Keratinocyte (primary cell): ENCODE results near the gene OSBPL10.

Experiments used
- EZH2 ChIP-seq: IDR thresholded peaks from one replicate; pipeline ENCODE4 v1.6.1; 2012; ENCODE audit warnings: inconsistent platforms, mild to moderate bottlenecking, low read length, moderate library complexity
- TF ChIP-seq, protein P1 (sequence below), 3 experiments: IDR thresholded peaks in 1 of 3; conservative IDR thresholded peaks in 1 of 3; optimal IDR thresholded peaks in 1 of 3; 2 replicates in 2 of 3; 3 replicates in 1 of 3; pipeline versions ENCODE3 to v1.5.1; 2011; ENCODE audit warnings: low read length in 3 of 3, mild to moderate bottlenecking in 3 of 3, moderate library complexity in 2 of 3, control low read depth in 1 of 3, inconsistent platforms in 1 of 3; ENCODE audit not compliant: insufficient read depth in 2 of 3; ENCODE audit errors: extremely low read depth in 1 of 3

DNA sequence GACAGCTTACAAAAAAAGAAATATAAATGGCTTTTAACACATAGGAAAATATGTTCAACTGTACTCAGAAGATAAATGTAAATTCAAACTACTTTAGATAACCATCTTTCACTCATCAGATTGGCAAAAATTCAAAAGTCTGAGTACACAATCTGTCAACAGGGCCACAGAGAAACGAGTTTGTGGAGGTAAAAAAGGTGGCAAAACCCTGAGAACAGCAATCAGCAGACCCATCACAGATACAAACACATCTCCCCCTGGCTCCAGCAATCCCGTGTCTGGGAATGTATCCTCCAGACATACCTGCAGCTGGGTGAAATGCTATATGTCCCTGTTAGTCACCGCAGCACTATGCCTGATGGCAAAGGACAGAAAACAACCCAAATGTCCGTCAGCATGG is 149.5 kb downstream of the OSBPL10 start:
- TF ChIP-seq, protein P1, sequence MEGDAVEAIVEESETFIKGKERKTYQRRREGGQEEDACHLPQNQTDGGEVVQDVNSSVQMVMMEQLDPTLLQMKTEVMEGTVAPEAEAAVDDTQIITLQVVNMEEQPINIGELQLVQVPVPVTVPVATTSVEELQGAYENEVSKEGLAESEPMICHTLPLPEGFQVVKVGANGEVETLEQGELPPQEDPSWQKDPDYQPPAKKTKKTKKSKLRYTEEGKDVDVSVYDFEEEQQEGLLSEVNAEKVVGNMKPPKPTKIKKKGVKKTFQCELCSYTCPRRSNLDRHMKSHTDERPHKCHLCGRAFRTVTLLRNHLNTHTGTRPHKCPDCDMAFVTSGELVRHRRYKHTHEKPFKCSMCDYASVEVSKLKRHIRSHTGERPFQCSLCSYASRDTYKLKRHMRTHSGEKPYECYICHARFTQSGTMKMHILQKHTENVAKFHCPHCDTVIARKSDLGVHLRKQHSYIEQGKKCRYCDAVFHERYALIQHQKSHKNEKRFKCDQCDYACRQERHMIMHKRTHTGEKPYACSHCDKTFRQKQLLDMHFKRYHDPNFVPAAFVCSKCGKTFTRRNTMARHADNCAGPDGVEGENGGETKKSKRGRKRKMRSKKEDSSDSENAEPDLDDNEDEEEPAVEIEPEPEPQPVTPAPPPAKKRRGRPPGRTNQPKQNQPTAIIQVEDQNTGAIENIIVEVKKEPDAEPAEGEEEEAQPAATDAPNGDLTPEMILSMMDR (optimal IDR thresholded peaks at IDR 0.05 in 1 of 3, IDR thresholded peaks at IDR 0.05 in 1 of 3, conservative IDR thresholded peaks at IDR 0.05 in 1 of 3; ENCODE audit: extremely low read depth in 1 of 3, insufficient read depth in 2 of 3, low read length in 3 of 3): no peak
- TF ChIP-seq EZH2: no peak
